BLaER1 treated with 17β-estradiol and CSF1 and Interleukin-3, amounts not matched to agents 10 nM and 100 nM (cell line): ENCODE measurements around the gene SSC5D.

Experiments
- H3K27ac ChIP-seq, 11 experiments: shearing (Covaris generic); formaldehyde crosslinking; 2 replicates each; pipeline ENCODE4 v1.8.1; 2022
- H3K27me3 ChIP-seq, 11 experiments: shearing (Covaris generic); formaldehyde crosslinking; 2 replicates each; pipeline ENCODE4 v1.8.1; 2022
- H3K36me3 ChIP-seq, 11 experiments: shearing (Covaris generic); formaldehyde crosslinking; 2 replicates each; pipeline ENCODE4 v1.8.1; 2022
- H3K4me1 ChIP-seq, 10 experiments: shearing (Covaris generic); formaldehyde crosslinking; 2 replicates each; pipeline ENCODE4 v1.8.1; 2022
- H3K4me2 ChIP-seq, 11 experiments: shearing (Covaris generic); formaldehyde crosslinking; 2 replicates each; pipeline ENCODE4 v1.8.1; 2022
- H3K4me3 ChIP-seq, 10 experiments: shearing (Covaris generic); formaldehyde crosslinking; 2 replicates each; pipeline ENCODE4 v1.8.1; 2022
- H3K9ac ChIP-seq, 11 experiments: shearing (Covaris generic); formaldehyde crosslinking; 2 replicates each; pipeline ENCODE4 v1.8.1; 2022
- H3K9me3 ChIP-seq, 11 experiments: shearing (Covaris generic); formaldehyde crosslinking; replicated peaks in 1 of 11; 2 replicates each; pipeline ENCODE4 v1.8.1; 2022
- H4K20me1 ChIP-seq, 11 experiments: shearing (Covaris generic); formaldehyde crosslinking; 2 replicates each; pipeline ENCODE4 v1.8.1; 2022
- Cebpa-rat ChIP-seq, 11 experiments: shearing (Covaris generic); IDR thresholded peaks; 2 replicates each; pipeline ENCODE4 v1.8.1; 2022

The SSC5D gene

GRCh38 chr19:55500368-55500952, 12.2 kb downstream of the SSC5D start:
- H3K9ac ChIP-seq: no peak overlapping the region
- H3K4me3 ChIP-seq: no peak overlapping the region
- TF ChIP-seq Cebpa-rat (IDR thresholded peaks at IDR 0.05): no peak
- H3K4me2 ChIP-seq: peak overlapping the region in 5 of 11 experiments; percentile 7 to 35 (median 29); a peak in 5 of 22 replicates
- no peaks in the 10 kb centered on the region for H4K20me1 ChIP-seq
- no peaks in the 10 kb centered on the region for H3K36me3 ChIP-seq
- peaks cover 0 to 4% (median 0%) of the 10 kb centered on the region in 11 experiments; a peak in 1 of 22 replicates for H3K9me3 ChIP-seq
- H3K27me3 ChIP-seq: no peaks in the 10 kb centered on the region
- peaks cover 7 to 36% (median 16%) of the 10 kb centered on the region in 10 experiments; a peak in 19 of 20 replicates for H3K4me1 ChIP-seq
- no peak overlapping the region for H3K27ac ChIP-seq

- Histone ChIP-seq H3K4me1 (peaks cover 7 to 35% (median 16%) of the 10 kb centered on the region in 10 experiments; a peak in 19 of 20 replicates), H3K27me3 (no peaks in the 10 kb centered on the region), H3K4me3 (no peak overlapping the region), H3K9me3 (peaks cover 0 to 4% (median 0%) of the 10 kb centered on the region in 11 experiments; a peak in 1 of 22 replicates), H4K20me1 (no peaks in the 10 kb centered on the region), H3K4me2 (no peak overlapping the region), H3K36me3 (no peaks in the 10 kb centered on the region), H3K9ac (no peak overlapping the region), H3K27ac (no peak overlapping the region)
- no peak for TF ChIP-seq Cebpa-rat (IDR thresholded peaks at IDR 0.05)
These were observed 14.1 kb downstream of the SSC5D start for GRCh38 chr19:55502197-55502952.

- peak overlapping the region in 8 of 11 experiments; percentile 53 to 76 (median 64); a peak in 14 of 22 replicates for H3K27ac ChIP-seq
- H3K9me3 ChIP-seq: peaks cover 0 to 4% (median 0%) of the 10 kb centered on the region in 11 experiments; a peak in 1 of 22 replicates
- H3K9ac ChIP-seq: peak overlapping the region in 7 of 11 experiments; percentile 55 to 79 (median 75); a peak in 13 of 22 replicates
- no peaks in the 10 kb centered on the region for H3K27me3 ChIP-seq
- H3K36me3 ChIP-seq: no peaks in the 10 kb centered on the region
- H3K4me3 ChIP-seq: peak overlapping the region in 5 of 10 experiments; percentile 53 to 72 (median 62); a peak in 6 of 20 replicates
- peaks cover 7 to 39% (median 16%) of the 10 kb centered on the region in 10 experiments; a peak in 19 of 20 replicates for H3K4me1 ChIP-seq
- no peaks in the 10 kb centered on the region for H4K20me1 ChIP-seq
- H3K4me2 ChIP-seq: peak overlapping the region; percentile 40 to 77 (median 65); a peak in 21 of 22 replicates
- TF ChIP-seq Cebpa-rat (IDR thresholded peaks at IDR 0.05): no peak
These were observed 14.9 kb downstream of the SSC5D start for GRCh38 chr19:55503157-55503501.

GRCh38 chr19:55503502-55504251, 15.4 kb downstream of the SSC5D start:
- H3K27ac ChIP-seq: peak overlapping the region in 9 of 11 experiments; percentile 44 to 76 (median 62); a peak in 16 of 22 replicates
- H4K20me1 ChIP-seq: no peaks in the 10 kb centered on the region
- peak overlapping the region; percentile 46 to 72 (median 56) for H3K4me3 ChIP-seq
- H3K27me3 ChIP-seq: no peaks in the 10 kb centered on the region
- H3K4me1 ChIP-seq: peaks cover 4 to 42% (median 18%) of the 10 kb centered on the region in 10 experiments; a peak in 19 of 20 replicates
- H3K4me2 ChIP-seq: peak overlapping the region; percentile 40 to 77 (median 65)
- no peak for TF ChIP-seq Cebpa-rat (IDR thresholded peaks at IDR 0.05)
- peak overlapping the region in 10 of 11 experiments; percentile 29 to 79 (median 72); a peak in 18 of 22 replicates for H3K9ac ChIP-seq
- peaks cover 0 to 4% (median 0%) of the 10 kb centered on the region in 11 experiments; a peak in 1 of 22 replicates for H3K9me3 ChIP-seq
- H3K36me3 ChIP-seq: no peaks in the 10 kb centered on the region

GRCh38 chr19:55504252-55504603, 16.0 kb downstream of the SSC5D start:
- H3K4me2 ChIP-seq: peak overlapping the region; percentile 40 to 77 (median 65); a peak in 21 of 22 replicates
- peak overlapping the region in 9 of 11 experiments; percentile 29 to 79 (median 75); a peak in 12 of 22 replicates for H3K9ac ChIP-seq
- H3K9me3 ChIP-seq: peaks cover 0 to 4% (median 0%) of the 10 kb centered on the region in 11 experiments; a peak in 1 of 22 replicates
- H3K4me3 ChIP-seq: peak overlapping the region; percentile 46 to 72 (median 56); a peak in 17 of 20 replicates
- no peaks in the 10 kb centered on the region for H4K20me1 ChIP-seq
- H3K27me3 ChIP-seq: no peaks in the 10 kb centered on the region
- no peaks in the 10 kb centered on the region for H3K36me3 ChIP-seq
- TF ChIP-seq Cebpa-rat (IDR thresholded peaks at IDR 0.05): no peak
- peak overlapping the region in 3 of 11 experiments; percentile 53 to 73 (median 59); a peak in 4 of 22 replicates for H3K27ac ChIP-seq
- peaks cover 0 to 47% (median 20%) of the 10 kb centered on the region in 10 experiments; a peak in 17 of 20 replicates for H3K4me1 ChIP-seq

- Histone ChIP-seq H3K4me3 (no peak overlapping the region), H3K36me3 (no peaks in the 10 kb centered on the region), H3K27ac (no peak overlapping the region), H3K4me2 (no peak overlapping the region), H4K20me1 (no peaks in the 10 kb centered on the region), H3K9me3 (peaks cover 0 to 4% (median 0%) of the 10 kb centered on the region in 11 experiments; a peak in 1 of 22 replicates), H3K9ac (no peak overlapping the region), H3K27me3 (no peaks in the 10 kb centered on the region), H3K4me1 (peaks cover 1 to 45% (median 20%) of the 10 kb centered on the region in 10 experiments)
- TF ChIP-seq Cebpa-rat (IDR thresholded peaks at IDR 0.05): no peak
These were observed 16.7 kb downstream of the SSC5D start for GRCh38 chr19:55504981-55505380.

GRCh38 chr19:55508120-55508519, 19.9 kb downstream of the SSC5D start:
- TF ChIP-seq Cebpa-rat (IDR thresholded peaks at IDR 0.05): no peak
- H3K27ac ChIP-seq: no peak overlapping the region
- H3K9me3 ChIP-seq: peaks cover 0 to 4% (median 0%) of the 10 kb centered on the region in 11 experiments; a peak in 1 of 22 replicates
- H3K9ac ChIP-seq: 0 out of 22 replicates have a peak overlapping the region, but pooled peaks of 1 of the 11 experiments have one; percentile 13
- H3K27me3 ChIP-seq: no peaks in the 10 kb centered on the region
- peaks cover 11 to 47% (median 34%) of the 10 kb centered on the region in 10 experiments for H3K4me1 ChIP-seq
- H3K36me3 ChIP-seq: no peaks in the 10 kb centered on the region
- no peak overlapping the region for H3K4me3 ChIP-seq
- H3K4me2 ChIP-seq: no peak overlapping the region; a peak in 1 of 22 replicates
- no peaks in the 10 kb centered on the region for H4K20me1 ChIP-seq

GRCh38 chr19:55516878-55517620, 28.8 kb downstream of the SSC5D start:
- Histone ChIP-seq H3K9ac (peak overlapping the region; percentile 49 to 82 (median 73); a peak in 21 of 22 replicates), H3K4me2 (peak overlapping the region; percentile 73 to 92 (median 86)), H3K4me3 (peak overlapping the region; percentile 42 to 64 (median 54); a peak in 18 of 20 replicates), H3K27ac (peak overlapping the region; percentile 56 to 82 (median 78)), H3K36me3 (no peaks in the 10 kb centered on the region), H4K20me1 (no peaks in the 10 kb centered on the region), H3K27me3 (no peaks in the 10 kb centered on the region), H3K4me1 (peaks cover 4 to 12% (median 7%) of the 10 kb centered on the region in 10 experiments; a peak in 17 of 20 replicates), H3K9me3 (no peaks in the 10 kb centered on the region)
- no peak for TF ChIP-seq Cebpa-rat (IDR thresholded peaks at IDR 0.05)
